GM10266 (cell line): ENCODE measurements around the gene COL8A1.

Experiments
- DNase-seq: peaks from one replicate; pipeline ENCODE4 v3.0.0; 2012; ENCODE audit errors: extremely low spot score
- TF ChIP-seq, protein P1 (sequence below): IDR thresholded peaks from 2 replicates; pipeline ENCODE4 v1.5.1; 2012; ENCODE audit warnings: mild to moderate bottlenecking, low read depth; ENCODE audit not compliant: control insufficient read depth, insufficient read depth; ENCODE audit errors: missing control alignments

COL8A1 gene

DNA sequence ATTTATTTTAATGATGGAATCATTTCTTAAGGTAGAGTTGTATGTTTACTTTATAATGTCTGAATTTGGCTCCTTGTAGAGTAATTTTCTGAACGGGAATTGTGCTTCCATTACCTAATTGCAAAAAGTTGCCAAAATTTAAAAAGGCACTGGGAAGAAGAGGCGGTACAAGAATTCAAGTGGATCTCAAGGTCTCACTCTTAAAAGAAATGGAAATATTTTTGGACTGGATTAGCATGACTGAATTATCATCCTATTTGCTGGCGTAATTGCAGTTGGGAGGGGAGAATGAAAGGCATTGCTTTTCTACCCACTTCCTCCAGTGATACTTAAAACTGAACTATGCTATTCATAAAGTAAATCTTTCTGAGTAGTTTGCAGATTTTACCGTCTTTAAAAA, 46.2 kb downstream of the COL8A1 start:
- TF ChIP-seq, protein P1, sequence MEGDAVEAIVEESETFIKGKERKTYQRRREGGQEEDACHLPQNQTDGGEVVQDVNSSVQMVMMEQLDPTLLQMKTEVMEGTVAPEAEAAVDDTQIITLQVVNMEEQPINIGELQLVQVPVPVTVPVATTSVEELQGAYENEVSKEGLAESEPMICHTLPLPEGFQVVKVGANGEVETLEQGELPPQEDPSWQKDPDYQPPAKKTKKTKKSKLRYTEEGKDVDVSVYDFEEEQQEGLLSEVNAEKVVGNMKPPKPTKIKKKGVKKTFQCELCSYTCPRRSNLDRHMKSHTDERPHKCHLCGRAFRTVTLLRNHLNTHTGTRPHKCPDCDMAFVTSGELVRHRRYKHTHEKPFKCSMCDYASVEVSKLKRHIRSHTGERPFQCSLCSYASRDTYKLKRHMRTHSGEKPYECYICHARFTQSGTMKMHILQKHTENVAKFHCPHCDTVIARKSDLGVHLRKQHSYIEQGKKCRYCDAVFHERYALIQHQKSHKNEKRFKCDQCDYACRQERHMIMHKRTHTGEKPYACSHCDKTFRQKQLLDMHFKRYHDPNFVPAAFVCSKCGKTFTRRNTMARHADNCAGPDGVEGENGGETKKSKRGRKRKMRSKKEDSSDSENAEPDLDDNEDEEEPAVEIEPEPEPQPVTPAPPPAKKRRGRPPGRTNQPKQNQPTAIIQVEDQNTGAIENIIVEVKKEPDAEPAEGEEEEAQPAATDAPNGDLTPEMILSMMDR = no peak
- DNase-seq = no peak

- no peak for DNase-seq
- TF ChIP-seq, protein P1 = no peak
These were observed 48.1 kb downstream of the COL8A1 start for GRCh38 chr3:99686469-99686868.

DNA sequence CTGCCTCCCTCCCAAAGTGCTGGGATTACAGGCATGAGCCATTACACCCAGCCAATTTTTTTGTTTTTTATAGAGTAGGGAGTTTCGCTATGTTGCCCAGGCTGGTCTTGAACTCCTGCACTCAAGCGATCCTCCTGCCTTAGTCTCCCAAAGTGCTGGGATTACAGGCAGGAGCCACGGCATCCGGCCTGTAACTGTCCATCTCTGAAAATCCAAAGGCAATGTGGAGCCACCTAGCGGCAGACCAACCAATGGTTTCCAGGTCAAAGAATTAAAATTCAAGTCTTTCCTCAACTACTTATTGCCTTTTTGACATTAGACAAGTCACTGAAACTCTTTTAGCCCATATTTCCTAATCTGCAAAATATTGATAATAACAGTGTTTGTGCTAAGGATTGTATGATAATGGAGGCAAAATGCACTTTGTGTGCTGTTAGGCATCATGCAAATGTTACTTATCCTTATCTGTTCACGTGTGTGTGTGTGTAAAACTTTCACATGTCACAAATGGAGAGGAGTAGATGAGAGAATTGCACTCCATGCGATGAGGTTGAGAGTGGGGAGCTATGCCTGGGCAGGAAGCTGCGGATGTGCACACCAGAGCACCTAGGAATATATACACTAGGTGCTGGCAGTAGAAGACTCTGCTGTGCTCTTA, 48.7 kb downstream of the COL8A1 start:
- TF ChIP-seq, protein P1 = peak; percentile 81
- DNase-seq = peak; percentile 43

- DNase-seq = no peak
- TF ChIP-seq, protein P1 = no peak
These were observed 52.5 kb downstream of the COL8A1 start for GRCh38 chr3:99690761-99691369.

DNA sequence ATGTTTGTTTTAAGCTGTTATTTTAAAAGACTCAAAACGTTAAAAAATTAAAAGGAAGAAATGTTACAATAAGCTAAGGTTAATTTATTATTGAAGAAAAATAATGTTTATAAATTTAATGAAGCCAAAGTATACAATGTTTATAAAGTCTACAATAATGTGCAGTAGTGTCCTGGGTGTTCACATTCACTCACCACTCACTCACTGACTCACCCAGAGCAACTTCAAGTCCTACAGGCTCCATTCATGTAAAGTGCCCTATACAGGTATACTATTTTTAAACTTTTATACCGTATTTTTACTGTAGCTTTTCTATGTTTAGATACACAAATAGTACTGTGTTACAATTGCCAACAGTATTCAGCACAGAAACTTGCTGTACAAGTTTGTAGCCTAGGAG, 55.2 kb downstream of the COL8A1 start:
- no peak for DNase-seq
- TF ChIP-seq, protein P1 = no peak

DNA sequence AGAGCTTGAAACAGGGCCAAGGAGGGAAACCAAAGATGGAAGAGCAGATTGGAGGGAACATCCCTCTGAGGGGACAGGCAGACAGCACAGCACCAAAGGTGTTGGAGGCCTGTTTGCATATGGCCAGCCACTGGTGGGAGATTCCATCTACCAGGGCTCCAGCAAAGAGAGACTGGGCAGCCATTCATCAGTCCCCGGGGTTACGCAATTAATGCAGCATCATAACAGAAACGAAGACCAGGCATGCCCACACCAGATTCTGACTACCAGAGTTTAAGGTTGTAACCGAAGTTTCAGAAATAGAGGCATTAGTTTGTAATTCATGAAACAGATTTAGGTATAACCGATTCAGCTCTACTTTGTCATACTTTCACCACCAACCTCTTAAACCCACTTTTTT, 58.1 kb downstream of the COL8A1 start:
- DNase-seq = no peak
- TF ChIP-seq, protein P1 = no peak

GRCh38 chr3:99697250-99697649, 58.9 kb downstream of the COL8A1 start:
- DNase-seq = no peak
- TF ChIP-seq, protein P1 = no peak
